NCI-H2107 treated with DMSO at 0.1 percent for 48 hours (cell line): ENCODE data around the gene CNTNAP2.
"Not testable (repeated sequence)": the region's sequence is repeated elsewhere in the genome, so short reads cannot be mapped to it uniquely, and the experiment has no call there.

Experiments used
- DNase-seq: peaks from one replicate; lab custom pipeline; 2025; ENCODE audit not compliant: unreplicated experiment; lab: John Stamatoyannopoulos, UW

Gene CNTNAP2

GRCh38 chr7:146865696-146866095 is 749.1 kb downstream of the CNTNAP2 start:
- no peak for DNase-seq

GRCh38 chr7:146874722-146875121 is 758.1 kb downstream of the CNTNAP2 start:
- DNase-seq: no peak

- no peak for DNase-seq
These were observed 758.7 kb downstream of the CNTNAP2 start for GRCh38 chr7:146875237-146875785.

- no peak for DNase-seq
These were observed 759.4 kb downstream of the CNTNAP2 start for GRCh38 chr7:146875981-146876380.

- DNase-seq: no peak
These were observed 759.8 kb downstream of the CNTNAP2 start for GRCh38 chr7:146876411-146876810.

- DNase-seq: no peak
These were observed 762.3 kb downstream of the CNTNAP2 start for GRCh38 chr7:146878901-146879300.

GRCh38 chr7:146885231-146885630 is 768.6 kb downstream of the CNTNAP2 start:
- DNase-seq: no peak

GRCh38 chr7:146889806-146890555 is 773.4 kb downstream of the CNTNAP2 start:
- no peak for DNase-seq

GRCh38 chr7:146892151-146892550 is 775.5 kb downstream of the CNTNAP2 start:
- DNase-seq: no peak

GRCh38 chr7:146894927-146895326 is 778.3 kb downstream of the CNTNAP2 start:
- DNase-seq: no peak

- no peak for DNase-seq
These were observed 785.7 kb downstream of the CNTNAP2 start for GRCh38 chr7:146902266-146902665.

GRCh38 chr7:146902728-146903127 is 786.1 kb downstream of the CNTNAP2 start:
- DNase-seq: no peak

- not testable (repeated sequence) for DNase-seq
These were observed 789.1 kb downstream of the CNTNAP2 start for GRCh38 chr7:146905746-146906145.

GRCh38 chr7:146922782-146923181 is 806.2 kb downstream of the CNTNAP2 start:
- no peak for DNase-seq

- no peak for DNase-seq
These were observed 810.2 kb downstream of the CNTNAP2 start for GRCh38 chr7:146926841-146927240.

GRCh38 chr7:146937836-146938235 is 821.2 kb downstream of the CNTNAP2 start:
- no peak for DNase-seq

GRCh38 chr7:146943483-146943882 is 826.9 kb downstream of the CNTNAP2 start:
- DNase-seq: no peak

GRCh38 chr7:146948703-146949102 is 832.1 kb downstream of the CNTNAP2 start:
- no peak for DNase-seq

- no peak for DNase-seq
These were observed 839.7 kb downstream of the CNTNAP2 start for GRCh38 chr7:146956321-146956720.

- no peak for DNase-seq
These were observed 840.3 kb downstream of the CNTNAP2 start for GRCh38 chr7:146956853-146957252.

GRCh38 chr7:146960773-146961391 is 844.3 kb downstream of the CNTNAP2 start:
- no peak for DNase-seq

GRCh38 chr7:146961617-146962016 is 845.0 kb downstream of the CNTNAP2 start:
- no peak for DNase-seq
